ENCODE results near the gene DNAH8. TPM values are rescaled to one million over a fixed set of nuclear protein-coding genes. Genes with fewer than 3 reads are reported as not detected.

Gene DNAH8
- total RNA-seq, 2 experiments from 2014 or later: 0.03 to 0.05 TPM

GRCh38 chr6:38933426-38933825, 218.3 kb downstream of the DNAH8 start:
- H3K27ac Mint-ChIP-seq: no peak overlapping the region
- H3K27me3 Mint-ChIP-seq: peaks cover 16% of the 10 kb centered on the region
- POLR2A ChIA-PET: no interaction called here

GRCh38 chr6:38935051-38935450, 219.9 kb downstream of the DNAH8 start:
- ChIA-PET CTCF (no interaction called here), POLR2A (no interaction called here)
- no peaks in the 10 kb centered on the region for H3K36me3 Mint-ChIP-seq (ENCODE audit: low read depth)
- H3K9me3 Mint-ChIP-seq: no peaks in the 10 kb centered on the region
- DNase-seq: no peak
- peaks cover 10% of the 10 kb centered on the region for H3K27me3 Mint-ChIP-seq
- no peak overlapping the region for H3K27ac Mint-ChIP-seq
- no peaks in the 10 kb centered on the region for H3K4me1 Mint-ChIP-seq
- no peak overlapping the region for H3K4me3 Mint-ChIP-seq

More at GRCh38 chr6:38933426-38933825, 218.3 kb downstream of the DNAH8 start:
- Mint-ChIP-seq H3K4me1 (no peaks in the 10 kb centered on the region), H3K36me3 (ENCODE audit: low read depth) (no peaks in the 10 kb centered on the region), H3K4me3 (no peak overlapping the region), H3K9me3 (no peaks in the 10 kb centered on the region)
- no peak for DNase-seq
- CTCF ChIA-PET: no interaction called here

- Mint-ChIP-seq H3K27me3 (peaks cover 7% of the 10 kb centered on the region), H3K4me1 (no peaks in the 10 kb centered on the region), H3K4me3 (no peak overlapping the region), H3K9me3 (no peaks in the 10 kb centered on the region), H3K36me3 (ENCODE audit: low read depth) (no peaks in the 10 kb centered on the region), H3K27ac (no peak overlapping the region)
- DNase-seq: no peak
- ChIA-PET CTCF (no interaction called here), POLR2A (no interaction called here)
Measured at GRCh38 chr6:38937839-38938613, 222.9 kb downstream of the DNAH8 start.

GRCh38 chr6:38938741-38939140, 223.6 kb downstream of the DNAH8 start:
- no peak for DNase-seq
- ChIA-PET CTCF (no interaction called here), POLR2A (no interaction called here)
- H3K4me3 Mint-ChIP-seq: no peak overlapping the region
- H3K4me1 Mint-ChIP-seq: no peaks in the 10 kb centered on the region
- peaks cover 9% of the 10 kb centered on the region for H3K27me3 Mint-ChIP-seq
- H3K36me3 Mint-ChIP-seq (ENCODE audit: low read depth): no peaks in the 10 kb centered on the region
- H3K27ac Mint-ChIP-seq: no peak overlapping the region
- no peaks in the 10 kb centered on the region for H3K9me3 Mint-ChIP-seq

GRCh38 chr6:38942442-38942841, 227.3 kb downstream of the DNAH8 start:
- POLR2A ChIA-PET: no interaction called here
- Mint-ChIP-seq H3K27ac (no peak overlapping the region), H3K4me1 (no peaks in the 10 kb centered on the region), H3K27me3 (peaks cover 9% of the 10 kb centered on the region), H3K36me3 (ENCODE audit: low read depth) (no peaks in the 10 kb centered on the region), H3K9me3 (no peaks in the 10 kb centered on the region), H3K4me3 (no peak overlapping the region)
- CTCF ChIA-PET: no interaction called here
- DNase-seq: no peak

GRCh38 chr6:38942965-38943364, 227.9 kb downstream of the DNAH8 start:
- Mint-ChIP-seq H3K4me1 (no peaks in the 10 kb centered on the region), H3K36me3 (ENCODE audit: low read depth) (no peaks in the 10 kb centered on the region), H3K4me3 (no peak overlapping the region), H3K27me3 (peaks cover 9% of the 10 kb centered on the region), H3K27ac (no peak overlapping the region), H3K9me3 (no peaks in the 10 kb centered on the region)
- DNase-seq: no peak
- CTCF ChIA-PET: interaction anchor here (0.8 kb wide), 1 partner anchor 54 kb away, joined by 3 read pairs; no protein-coding TSS in a partner anchor
- POLR2A ChIA-PET: no interaction called here

- Mint-ChIP-seq H3K9me3 (no peaks in the 10 kb centered on the region), H3K4me3 (no peak overlapping the region), H3K36me3 (ENCODE audit: low read depth) (no peaks in the 10 kb centered on the region), H3K4me1 (no peaks in the 10 kb centered on the region), H3K27ac (no peak overlapping the region), H3K27me3 (peaks cover 9% of the 10 kb centered on the region)
- CTCF ChIA-PET: interaction anchor here (0.8 kb wide), 1 partner anchor 53 kb away, joined by 3 read pairs; no protein-coding TSS in a partner anchor
- DNase-seq: no peak
- POLR2A ChIA-PET: no interaction called here
Measured at GRCh38 chr6:38943964-38944363, 228.9 kb downstream of the DNAH8 start.

GRCh38 chr6:38944655-38945279, 229.7 kb downstream of the DNAH8 start:
- CTCF ChIA-PET: no interaction called here
- H3K9me3 Mint-ChIP-seq: no peaks in the 10 kb centered on the region
- no peaks in the 10 kb centered on the region for H3K36me3 Mint-ChIP-seq (ENCODE audit: low read depth)
- no peak for DNase-seq
- no peak overlapping the region for H3K27ac Mint-ChIP-seq
- H3K27me3 Mint-ChIP-seq: peaks cover 10% of the 10 kb centered on the region
- POLR2A ChIA-PET: no interaction called here
- H3K4me3 Mint-ChIP-seq: no peak overlapping the region
- H3K4me1 Mint-ChIP-seq: no peaks in the 10 kb centered on the region

GRCh38 chr6:38955861-38956260, 240.8 kb downstream of the DNAH8 start:
- H3K4me1 Mint-ChIP-seq: no peaks in the 10 kb centered on the region
- no peaks in the 10 kb centered on the region for H3K36me3 Mint-ChIP-seq (ENCODE audit: low read depth)
- H3K27ac Mint-ChIP-seq: no peak overlapping the region
- CTCF ChIA-PET: no interaction called here
- peaks cover 27% of the 10 kb centered on the region for H3K27me3 Mint-ChIP-seq
- DNase-seq: no peak
- H3K9me3 Mint-ChIP-seq: peaks cover 4% of the 10 kb centered on the region
- no peak overlapping the region for H3K4me3 Mint-ChIP-seq
- POLR2A ChIA-PET: no interaction called here

- ChIA-PET POLR2A (no interaction called here), CTCF (no interaction called here)
- peaks cover 20% of the 10 kb centered on the region for H3K27me3 Mint-ChIP-seq
- H3K9me3 Mint-ChIP-seq: peaks cover 4% of the 10 kb centered on the region
- no peak overlapping the region for H3K4me3 Mint-ChIP-seq
- no peak overlapping the region for H3K27ac Mint-ChIP-seq
- no peaks in the 10 kb centered on the region for H3K36me3 Mint-ChIP-seq (ENCODE audit: low read depth)
- DNase-seq: no peak
- no peaks in the 10 kb centered on the region for H3K4me1 Mint-ChIP-seq
Measured at GRCh38 chr6:38957426-38957825, 242.3 kb downstream of the DNAH8 start.

- Mint-ChIP-seq H3K9me3 (peaks cover 4% of the 10 kb centered on the region), H3K36me3 (ENCODE audit: low read depth) (no peaks in the 10 kb centered on the region), H3K4me1 (no peaks in the 10 kb centered on the region), H3K4me3 (no peak overlapping the region), H3K27me3 (peaks cover 9% of the 10 kb centered on the region), H3K27ac (no peak overlapping the region)
- no peak for DNase-seq
- ChIA-PET CTCF (interaction anchor here (0.6 kb wide), 1 partner anchor 16 kb away, joined by 3 read pairs; no protein-coding TSS in a partner anchor), POLR2A (no interaction called here)
Measured at GRCh38 chr6:38959138-38959537, 244.0 kb downstream of the DNAH8 start.

- H3K27me3 Mint-ChIP-seq: peaks cover 36% of the 10 kb centered on the region
- CTCF ChIA-PET: no interaction called here
- DNase-seq: no peak
- POLR2A ChIA-PET: no interaction called here
- H3K4me3 Mint-ChIP-seq: no peak overlapping the region
- no peaks in the 10 kb centered on the region for H3K4me1 Mint-ChIP-seq
- no peaks in the 10 kb centered on the region for H3K9me3 Mint-ChIP-seq
- no peaks in the 10 kb centered on the region for H3K36me3 Mint-ChIP-seq (ENCODE audit: low read depth)
- H3K27ac Mint-ChIP-seq: no peak overlapping the region
Measured at GRCh38 chr6:38968702-38969149, 253.6 kb downstream of the DNAH8 start.

GRCh38 chr6:38973178-38974057, 258.3 kb downstream of the DNAH8 start:
- peaks cover 47% of the 10 kb centered on the region for H3K27me3 Mint-ChIP-seq
- H3K36me3 Mint-ChIP-seq (ENCODE audit: low read depth): no peaks in the 10 kb centered on the region
- DNase-seq: no peak
- H3K9me3 Mint-ChIP-seq: no peaks in the 10 kb centered on the region
- H3K4me1 Mint-ChIP-seq: no peaks in the 10 kb centered on the region
- no peak overlapping the region for H3K27ac Mint-ChIP-seq
- ChIA-PET POLR2A (interaction anchor here (1.2 kb wide), 1 partner anchor 141 kb away, joined by 3 read pairs; no protein-coding TSS in a partner anchor), CTCF (interaction anchor here (0.7 to 3.0 kb wide), 6 partner anchors 9 to 337 kb away, joined by 3 to 16 read pairs (median 4); no protein-coding TSS in a partner anchor)
- no peak overlapping the region for H3K4me3 Mint-ChIP-seq

Data from activated CD4-positive, alpha-beta memory T cell treated with anti-CD3 and anti-CD28 coated beads, Interleukin-2, amount 10 ng/mL, durations not matched to agents 7 days and 5 days (primary cell).